WTC11 (cell line): ENCODE results near the gene PCGF2. TPM values are rescaled to one million over a fixed set of nuclear protein-coding genes. Genes with fewer than 3 reads are reported as not detected.

Experiments
- AFF4 ChIP-seq: sonication (generic); formaldehyde crosslinking; IDR thresholded peaks from 2 replicates; pipeline ENCODE4 v1.8.1; 2023; ENCODE audit warnings: mild to moderate bottlenecking, missing genetic modification reagents, borderline replicate concordance
- CDX4 ChIP-seq: fragments of 250-450 bp; sonication (Bioruptor Pico); IDR thresholded peaks from 2 replicates; pipeline ENCODE4 v1.9.0; 2021; ENCODE audit warnings: moderate library complexity, mild to moderate bottlenecking, inconsistent platforms, borderline replicate concordance
- FOXJ3 ChIP-seq: sonication (generic); formaldehyde crosslinking; IDR thresholded peaks from 2 replicates; pipeline ENCODE4 v1.9.0; 2021; ENCODE audit warnings: missing genetic modification reagents, mild to moderate bottlenecking, borderline replicate concordance
- FOXP4 ChIP-seq: sonication (generic); formaldehyde crosslinking; IDR thresholded peaks from 2 replicates; pipeline ENCODE4 v1.8.0; 2022; ENCODE audit warnings: mild to moderate bottlenecking, missing genetic modification reagents
- GABPB1 ChIP-seq: sonication (generic); formaldehyde crosslinking; IDR thresholded peaks from 2 replicates; pipeline ENCODE4 v1.8.1; 2023; ENCODE audit warnings: mild to moderate bottlenecking, missing genetic modification reagents
- MAX ChIP-seq: sonication (generic); formaldehyde crosslinking; IDR thresholded peaks from 2 replicates; pipeline ENCODE4 v1.8.0; 2022; ENCODE audit warnings: mild to moderate bottlenecking, missing genetic modification reagents
- NR1H2 ChIP-seq: sonication (generic); formaldehyde crosslinking; IDR thresholded peaks from 2 replicates; pipeline ENCODE4 v1.9.0; 2021; ENCODE audit warnings: mild to moderate bottlenecking, moderate library complexity, missing genetic modification reagents
- PRDM15 ChIP-seq: sonication (generic); formaldehyde crosslinking; IDR thresholded peaks from 2 replicates; pipeline ENCODE4 v1.8.0; 2022; ENCODE audit warnings: missing genetic modification reagents
- STAT6 ChIP-seq: sonication (generic); formaldehyde crosslinking; conservative IDR thresholded peaks from 2 replicates; pipeline ENCODE4 v1.8.1; 2023; ENCODE audit warnings: mild to moderate bottlenecking, low read depth, missing genetic modification reagents, moderate library complexity
- ZNF263 ChIP-seq: sonication (generic); formaldehyde crosslinking; IDR thresholded peaks from 2 replicates; pipeline ENCODE4 v1.8.1; 2022; ENCODE audit warnings: low read depth, mild to moderate bottlenecking, moderate library complexity, missing genetic modification reagents
- ZNF532 ChIP-seq: fragments of 250-450 bp; sonication (Bioruptor Pico); IDR thresholded peaks from 2 replicates; pipeline ENCODE4 v1.9.0; 2021; ENCODE audit warnings: mild to moderate bottlenecking, borderline replicate concordance
- total RNA-seq: library from RNA; stranded (reverse); gene quantifications from 3 replicates; pipeline ENCODE4 v1.2.3, GENCODE V29; 2021

PCGF2 gene
- total RNA-seq, 1 experiment from 2014 or later = 104 TPM

GRCh38 chr17:38730526-38731379 lies 17.4 kb downstream of the PCGF2 start (continued):
- TF ChIP-seq FOXP4 (CRISPR knock-in tag) (0 out of 2 replicates have a peak, but pooled peaks have one; percentile 16), GABPB1 (CRISPR knock-in tag) (peak; percentile 16; the same call in 1 of the 2 replicates), ZNF532 (CRISPR knock-in tag) (peak; percentile 36; the same call in 1 of the 2 replicates), STAT6 (CRISPR knock-in tag) (no peak), MAX (CRISPR knock-in tag) (0 out of 2 replicates have a peak, but pooled peaks have one; percentile 41), FOXJ3 (no peak), PRDM15 (CRISPR knock-in tag) (0 out of 2 replicates have a peak, but pooled peaks have one; percentile 7), CDX4 (CRISPR knock-in tag) (no peak), ZNF263 (CRISPR knock-in tag) (no peak), NR1H2 (CRISPR knock-in tag) (no peak), AFF4 (CRISPR knock-in tag) (no peak)
